ENCODE data around the gene RNH1. TPM values are rescaled to one million over a fixed set of nuclear protein-coding genes. Genes with fewer than 3 reads are reported as not detected.

The RNH1 gene
- total and polyA plus RNA-seq, 10 of the 15 experiments (the other 5 are each of a cell fraction or from before 2014, with no cell fraction given), result 2.3 to 162 (median 72.1) TPM

- Histone ChIP-seq H3K27ac (ENCODE audit: control insufficient read depth, insufficient read depth) (no peak overlapping the region), H3K9ac (ENCODE audit: control insufficient read depth, insufficient read depth, low read length) (no peak overlapping the region), H3K79me2 (ENCODE audit: control insufficient read depth, insufficient read depth, low read length) (peaks cover 6% of the 10 kb centered on the region), H3K9me3 (replicated peaks; ENCODE audit: control insufficient read depth, insufficient read depth, low read length) (no peaks in the 10 kb centered on the region; the same call in 2 of the 3 replicates), H3K36me3 (ENCODE audit: control insufficient read depth in 2 of 2, insufficient read depth in 2 of 2, low read length in 1 of 2) (peaks cover 25 to 51% of the 10 kb centered on the region in 2 experiments), H3K4me1 (ENCODE audit: control insufficient read depth, insufficient read depth, low read length) (peaks cover 12% of the 10 kb centered on the region), H2AFZ (ENCODE audit: control insufficient read depth, low read depth, low read length) (no peak overlapping the region), H3K4me2 (ENCODE audit: control insufficient read depth, insufficient read depth) (no peak overlapping the region), H3K27me3 (replicated peaks in 1 of 2; ENCODE audit: control insufficient read depth in 2 of 2, insufficient read depth in 2 of 2, low read length in 1 of 2) (no peaks in the 10 kb centered on the region), H4K20me1 (ENCODE audit: control insufficient read depth, insufficient read depth) (no peaks in the 10 kb centered on the region), H3K4me3 (no peak overlapping the region)
- WGBS (ENCODE audit: insufficient coverage, insufficient replicate concordance, low lambda C conversion rate, missing lambda C conversion rate), result 97% methylated on average over 38 of the region's 39 CpGs
- DNase-seq (ENCODE audit: low read depth, low spot score), result no peak
- no TSS peak for BruUV-seq (replicated peaks)
- FAIRE-seq, result no peak
- ChIA-PET CTCF (no interaction called here), POLR2A (interaction anchor here (0.6 kb wide), 1 partner anchor 157 kb away, joined by 3 read pairs; no protein-coding TSS in a partner anchor), RAD21 (ENCODE audit: unreplicated experiment) (no interaction called here), SMC1A (ENCODE audit: uncharacterized antibody, unreplicated experiment) (no interaction called here)
- intact Hi-C loops (cut with micrococcal nuclease; ENCODE audit: unreplicated experiment) (no loop called here), in situ Hi-C loops (cut with MboI) (no loop called here)
- TF ChIP-seq BRCA1 (IDR thresholded peaks at IDR 0.05; ENCODE audit: low read depth, low read length) (no peak), POLR2A (IDR thresholded peaks at IDR 0.05; ENCODE audit: low read depth, low read length) (0 out of 2 replicates have a peak, but pooled peaks have one; percentile 49)
- no peak for ATAC-seq
These were observed 8.5 kb downstream of the RNH1 start for GRCh38 chr11:498297-499181.

- 96% methylated on average over 31 of the region's 31 CpGs for WGBS (ENCODE audit: insufficient coverage, insufficient replicate concordance, low lambda C conversion rate, missing lambda C conversion rate)
- BruUV-seq (replicated peaks), result no TSS peak
- Histone ChIP-seq H3K27me3 (replicated peaks in 1 of 2; ENCODE audit: control insufficient read depth in 2 of 2, insufficient read depth in 2 of 2, low read length in 1 of 2) (no peaks in the 10 kb centered on the region), H3K36me3 (ENCODE audit: control insufficient read depth in 2 of 2, insufficient read depth in 2 of 2, low read length in 1 of 2) (peaks cover 25 to 53% of the 10 kb centered on the region in 2 experiments), H4K20me1 (ENCODE audit: control insufficient read depth, insufficient read depth) (no peaks in the 10 kb centered on the region), H3K9me3 (replicated peaks; ENCODE audit: control insufficient read depth, insufficient read depth, low read length) (no peaks in the 10 kb centered on the region; the same call in 2 of the 3 replicates), H3K4me3 (no peak overlapping the region), H3K4me1 (ENCODE audit: control insufficient read depth, insufficient read depth, low read length) (peaks cover 7% of the 10 kb centered on the region), H3K9ac (ENCODE audit: control insufficient read depth, insufficient read depth, low read length) (no peak overlapping the region), H2AFZ (ENCODE audit: control insufficient read depth, low read depth, low read length) (no peak overlapping the region), H3K79me2 (ENCODE audit: control insufficient read depth, insufficient read depth, low read length) (peaks cover 1% of the 10 kb centered on the region; the same call in 1 of the 2 replicates), H3K27ac (ENCODE audit: control insufficient read depth, insufficient read depth) (no peak overlapping the region), H3K4me2 (ENCODE audit: control insufficient read depth, insufficient read depth) (no peak overlapping the region)
- ChIA-PET CTCF (no interaction called here), SMC1A (ENCODE audit: uncharacterized antibody, unreplicated experiment) (no interaction called here), POLR2A (no interaction called here), RAD21 (ENCODE audit: unreplicated experiment) (no interaction called here)
- ATAC-seq (no peak), DNase-seq (ENCODE audit: low read depth, low spot score) (no peak), FAIRE-seq (no peak)
- intact Hi-C loops (cut with micrococcal nuclease; ENCODE audit: unreplicated experiment), result no loop called here
- in situ Hi-C loops (cut with MboI), result no loop called here
- TF ChIP-seq NR2F1 (conservative IDR thresholded peaks at IDR 0.05) (no peak), ZBTB33 (IDR thresholded peaks at IDR 0.05) (no peak), BCL3 (IDR thresholded peaks at IDR 0.05; ENCODE audit: borderline replicate concordance, insufficient read depth, low read depth, low read length, poor library complexity, severe bottlenecking) (no peak), STAT1 (conservative IDR thresholded peaks at IDR 0.05) (no peak), RFX5 (IDR thresholded peaks at IDR 0.05; ENCODE audit: low read depth, low read length) (no peak), BRCA1 (IDR thresholded peaks at IDR 0.05; ENCODE audit: low read depth, low read length) (no peak), SPI1 (IDR thresholded peaks at IDR 0.05; ENCODE audit: borderline replicate concordance, insufficient read depth, low read depth, low read length) (no peak), ZNF384 (IDR thresholded peaks at IDR 0.05; ENCODE audit: borderline replicate concordance, low read depth, low read length) (no peak), PAX5 (IDR thresholded peaks at IDR 0.05; ENCODE audit: borderline replicate concordance, low read depth, low read length) (no peak), POLR2A (IDR thresholded peaks at IDR 0.05; ENCODE audit: low read depth, low read length) (peak; percentile 64; the same call in 1 of the 2 replicates), TCF12 (IDR thresholded peaks at IDR 0.05; ENCODE audit: low read depth, low read length) (no peak)
These were observed 9.3 kb downstream of the RNH1 start for GRCh38 chr11:497565-498296.
